Natural killer cell (primary cell): Measurements from ENCODE around the gene BTBD7. TPM values are rescaled to one million over a fixed set of nuclear protein-coding genes. Genes with fewer than 3 reads are reported as not detected.
A peak's percentile ranks its signal among the peaks of the same experiment; 100 is the strongest.

Experiments
- ATAC-seq, 3 donors: fragments of 150-1000 bp in 2 of 3; fragments of 200-7000 bp in 1 of 3; cut with Tn5 transposase; 1 replicate in 1 of 3; 2 replicates in 2 of 3; pipeline ENCODE4 v1.10.0; 2021; ENCODE audit warnings: mild to moderate bottlenecking in 2 of 3, moderate library complexity in 2 of 3
- DNase-seq, 2 donors: peaks; one replicate each; pipeline versions ENCODE4 v3.0.0 to v3.0.0-alpha.2; 2013 to 2021; ENCODE audit warnings: mixed read lengths in 1 of 2
- H3K27ac ChIP-seq: one replicate; pipeline ENCODE4 v1.5.1; 2013; ENCODE audit warnings: mild to moderate bottlenecking, low read length
- H3K27me3 ChIP-seq: one replicate; pipeline ENCODE4 v1.6.1; 2013; ENCODE audit warnings: low read length; ENCODE audit not compliant: control insufficient read depth, insufficient read depth
- H3K36me3 ChIP-seq: one replicate; pipeline ENCODE4 v1.6.1; 2013; ENCODE audit warnings: low read length; ENCODE audit not compliant: control insufficient read depth, insufficient read depth
- H3K4me1 ChIP-seq: one replicate; pipeline ENCODE4 v1.6.1; 2013; ENCODE audit warnings: low read length; ENCODE audit not compliant: control insufficient read depth, insufficient read depth
- H3K4me3 ChIP-seq: one replicate; pipeline ENCODE4 v1.5.1; 2013; ENCODE audit warnings: low read length
- H3K9me3 ChIP-seq: one replicate; pipeline ENCODE4 v1.6.1; 2013; ENCODE audit warnings: low read length; ENCODE audit not compliant: control insufficient read depth, insufficient read depth
- H3K27ac Mint-ChIP-seq, 2 donors: one replicate each; pipeline ENCODE4 v1.8.0; 2022; ENCODE audit warnings: mild to moderate bottlenecking in 2 of 2, mixed read lengths in 2 of 2, moderate library complexity in 1 of 2
- H3K27me3 Mint-ChIP-seq, 2 donors: one replicate each; pipeline ENCODE4 v1.8.0; 2022; ENCODE audit warnings: low read depth in 2 of 2, mixed read lengths in 2 of 2
- H3K36me3 Mint-ChIP-seq: one replicate; pipeline ENCODE4 v1.8.0; 2022; ENCODE audit warnings: mixed read lengths
- H3K4me1 Mint-ChIP-seq, 2 donors: one replicate each; pipeline ENCODE4 v1.8.0; 2022; ENCODE audit warnings: mixed read lengths in 2 of 2
- H3K4me3 Mint-ChIP-seq: one replicate; pipeline ENCODE4 v1.8.0; 2022; ENCODE audit warnings: mild to moderate bottlenecking, moderate library complexity, mixed read lengths
- H3K9me3 Mint-ChIP-seq, 2 donors: one replicate each; pipeline ENCODE4 v1.8.0; 2022; ENCODE audit warnings: mixed read lengths in 2 of 2
- WGBS: methylation state at CpG from one replicate; pipeline ENCODE4 v1.1.7; 2013; ENCODE audit warnings: missing lambda C conversion rate; ENCODE audit not compliant: insufficient coverage; 5-methylcytosine and 5-hydroxymethylcytosine counted together
- intact Hi-C: fragments of 100-400 bp; cut with micrococcal nuclease; formaldehyde crosslinking; loops from one replicate; pipeline ENCODE4 v1.14.2; 2022
- total RNA-seq, 4 donors: library from RNA; stranded (reverse); fragments of 120-200 nt in 1 of 4; gene quantifications; one replicate each; pipeline versions ENCODE4 v1.2.3 to v1.2.4, GENCODE V29; 2013 to 2022
- TF ChIP-seq, protein P1 (sequence below): fragments of 200-600 bp; IDR thresholded peaks from one replicate; pipeline ENCODE4 v1.8.0; 2022; ENCODE audit warnings: antibody characterized with exemption

The BTBD7 gene
- total RNA-seq, 3 donors from 2014 or later (not counting 1 experiment from before 2014, with no cell fraction given): 32.6 to 41.4 (median 38.7) TPM

DNA sequence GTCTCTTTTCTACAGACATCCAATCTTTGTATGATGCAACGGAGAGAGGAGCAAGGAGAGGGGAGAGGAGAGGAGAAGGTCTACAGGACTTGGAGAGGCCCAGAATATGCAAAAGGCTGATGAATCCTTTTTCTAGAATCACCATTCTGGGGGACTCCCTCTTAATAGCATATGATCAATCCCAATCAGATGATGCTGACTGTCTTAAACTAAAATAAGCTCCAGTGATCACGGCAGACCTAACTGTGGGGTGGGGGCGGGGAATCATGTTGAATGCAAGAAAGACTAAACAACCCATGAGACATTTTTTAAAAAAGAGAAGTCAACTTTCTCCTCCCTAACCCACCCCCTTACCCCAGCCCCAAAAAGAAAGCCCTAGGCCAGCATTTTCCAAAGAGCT is 33.4 kb downstream of the BTBD7 start:
- intact Hi-C loops: no loop called here

GRCh38 chr14:93295541-93296220 is 37.2 kb downstream of the BTBD7 start:
- TF ChIP-seq, protein P1, sequence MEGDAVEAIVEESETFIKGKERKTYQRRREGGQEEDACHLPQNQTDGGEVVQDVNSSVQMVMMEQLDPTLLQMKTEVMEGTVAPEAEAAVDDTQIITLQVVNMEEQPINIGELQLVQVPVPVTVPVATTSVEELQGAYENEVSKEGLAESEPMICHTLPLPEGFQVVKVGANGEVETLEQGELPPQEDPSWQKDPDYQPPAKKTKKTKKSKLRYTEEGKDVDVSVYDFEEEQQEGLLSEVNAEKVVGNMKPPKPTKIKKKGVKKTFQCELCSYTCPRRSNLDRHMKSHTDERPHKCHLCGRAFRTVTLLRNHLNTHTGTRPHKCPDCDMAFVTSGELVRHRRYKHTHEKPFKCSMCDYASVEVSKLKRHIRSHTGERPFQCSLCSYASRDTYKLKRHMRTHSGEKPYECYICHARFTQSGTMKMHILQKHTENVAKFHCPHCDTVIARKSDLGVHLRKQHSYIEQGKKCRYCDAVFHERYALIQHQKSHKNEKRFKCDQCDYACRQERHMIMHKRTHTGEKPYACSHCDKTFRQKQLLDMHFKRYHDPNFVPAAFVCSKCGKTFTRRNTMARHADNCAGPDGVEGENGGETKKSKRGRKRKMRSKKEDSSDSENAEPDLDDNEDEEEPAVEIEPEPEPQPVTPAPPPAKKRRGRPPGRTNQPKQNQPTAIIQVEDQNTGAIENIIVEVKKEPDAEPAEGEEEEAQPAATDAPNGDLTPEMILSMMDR: no peak
- Histone ChIP-seq H3K4me3 (no peak overlapping the region), H3K9me3 (no peaks in the 10 kb centered on the region), H3K27ac (no peak overlapping the region), H3K27me3 (no peaks in the 10 kb centered on the region), H3K36me3 (peaks cover 7% of the 10 kb centered on the region), H3K4me1 (no peaks in the 10 kb centered on the region)
- intact Hi-C loops: no loop called here
- Mint-ChIP-seq H3K9me3 (no peaks in the 10 kb centered on the region), H3K27me3 (no peaks in the 10 kb centered on the region), H3K27ac (no peak overlapping the region), H3K4me1 (peaks cover 13 to 24% of the 10 kb centered on the region in 2 donors), H3K4me3 (no peak overlapping the region), H3K36me3 (no peaks in the 10 kb centered on the region)
- WGBS: 100% methylated on average over 3 of the region's 6 CpGs
- DNase-seq: no peak
- no peak for ATAC-seq

More for the DNA sequence above, 33.4 kb downstream of the BTBD7 start:
- Histone ChIP-seq H3K4me3 (no peak overlapping the region), H3K9me3 (no peaks in the 10 kb centered on the region), H3K4me1 (peaks cover 3% of the 10 kb centered on the region), H3K27ac (no peak overlapping the region), H3K36me3 (peaks cover 2% of the 10 kb centered on the region), H3K27me3 (no peaks in the 10 kb centered on the region)
- H3K36me3 Mint-ChIP-seq: no peaks in the 10 kb centered on the region
- 96% methylated on average over 3 of the region's 3 CpGs for WGBS
- no peaks in the 10 kb centered on the region for H3K27me3 Mint-ChIP-seq
- no peak for DNase-seq
- no peak overlapping the region for H3K4me3 Mint-ChIP-seq
- TF ChIP-seq, protein P1: no peak
- ATAC-seq: no peak
- H3K4me1 Mint-ChIP-seq: peaks cover 23 to 39% of the 10 kb centered on the region in 2 donors
- peak overlapping the region in 1 of 2 donors; percentile 45 for H3K27ac Mint-ChIP-seq
- H3K9me3 Mint-ChIP-seq: no peaks in the 10 kb centered on the region

GRCh38 chr14:93286212-93286890 is 46.5 kb downstream of the BTBD7 start:
- no peaks in the 10 kb centered on the region for H3K9me3 Mint-ChIP-seq
- H3K36me3 Mint-ChIP-seq: no peaks in the 10 kb centered on the region
- intact Hi-C loops: no loop called here
- TF ChIP-seq, protein P1: no peak
- peaks cover 20 to 24% of the 10 kb centered on the region in 2 donors for H3K4me1 Mint-ChIP-seq
- ATAC-seq (no peak), DNase-seq (no peak)
- peaks cover 2% of the 10 kb centered on the region for H3K36me3 ChIP-seq
- no peaks in the 10 kb centered on the region for H3K27me3 ChIP-seq
- no peaks in the 10 kb centered on the region for H3K4me1 ChIP-seq
- no peak overlapping the region for H3K27ac ChIP-seq
- H3K4me3 Mint-ChIP-seq: no peak overlapping the region
- H3K27me3 Mint-ChIP-seq: no peaks in the 10 kb centered on the region
- H3K9me3 ChIP-seq: no peaks in the 10 kb centered on the region
- WGBS: 100% methylated on average over 4 of the region's 4 CpGs
- no peak overlapping the region for H3K27ac Mint-ChIP-seq
- H3K4me3 ChIP-seq: no peak overlapping the region
